ENCODE measurements around the gene MYDGF. TPM values are rescaled to one million over a fixed set of nuclear protein-coding genes. Genes with fewer than 3 reads are reported as not detected.

Gene MYDGF
- total and polyA plus RNA-seq, 12 donors, result 35.9 to 159 (median 75.5) TPM

DNA sequence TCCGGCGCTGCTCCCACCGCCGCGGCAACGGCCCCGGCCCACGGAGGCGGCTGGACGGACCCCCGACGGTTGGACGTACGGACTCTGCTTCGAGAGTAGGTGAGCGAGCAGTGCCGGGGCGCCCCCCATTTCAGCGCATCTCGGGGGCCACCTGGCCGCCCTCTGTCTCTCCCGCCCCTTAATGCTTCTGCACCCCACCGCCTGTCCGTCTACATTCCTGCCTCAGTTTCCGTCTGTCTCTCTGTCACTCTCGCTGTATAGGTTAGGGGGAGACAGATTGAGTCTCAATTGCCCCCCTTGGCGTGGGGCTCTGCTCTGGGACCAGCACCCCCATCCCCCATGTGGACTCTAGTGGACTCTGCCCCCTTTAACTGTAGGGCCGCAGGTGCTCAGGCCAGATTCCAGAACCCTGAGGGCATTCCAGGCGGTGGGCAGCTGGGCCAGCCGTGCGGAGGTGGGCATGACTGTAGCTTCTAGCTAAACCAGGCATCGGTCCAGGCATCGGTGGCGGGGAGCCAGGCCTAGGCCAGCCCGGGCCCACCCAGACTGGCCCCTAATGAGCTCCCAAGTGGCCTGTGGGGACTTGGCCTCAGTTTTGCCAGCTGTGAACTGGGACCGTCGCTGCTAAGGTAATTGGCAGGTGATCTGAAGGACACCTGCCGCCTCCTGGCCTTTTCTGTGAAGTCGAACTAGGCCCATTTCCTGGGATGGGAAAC lies 30.5 kb downstream of the MYDGF start:
- Histone ChIP-seq H3K4me1 (replicated peaks in 1 of 2) (peaks cover 10 to 24% of the 10 kb centered on the region in 2 donors), H3K9me3 (replicated peaks in 1 of 3) (no peaks in the 10 kb centered on the region), H3K27ac (peak overlapping the region in 1 of 5 donors; percentile 59), H3K27me3 (no peaks in the 10 kb centered on the region), H3K4me3 (peak overlapping the region in 3 of 4 donors; percentile 22 to 65 (median 45)), H3K36me3 (replicated peaks in 1 of 2) (no peaks in the 10 kb centered on the region)
- WGBS, 4 donors, result 1 to 11% (median 10%) methylated on average over 12 to 39 of the region's 39 CpGs
- TF ChIP-seq POLR2A (IDR thresholded peaks at IDR 0.05), result no peak
- TF ChIP-seq, protein P1, sequence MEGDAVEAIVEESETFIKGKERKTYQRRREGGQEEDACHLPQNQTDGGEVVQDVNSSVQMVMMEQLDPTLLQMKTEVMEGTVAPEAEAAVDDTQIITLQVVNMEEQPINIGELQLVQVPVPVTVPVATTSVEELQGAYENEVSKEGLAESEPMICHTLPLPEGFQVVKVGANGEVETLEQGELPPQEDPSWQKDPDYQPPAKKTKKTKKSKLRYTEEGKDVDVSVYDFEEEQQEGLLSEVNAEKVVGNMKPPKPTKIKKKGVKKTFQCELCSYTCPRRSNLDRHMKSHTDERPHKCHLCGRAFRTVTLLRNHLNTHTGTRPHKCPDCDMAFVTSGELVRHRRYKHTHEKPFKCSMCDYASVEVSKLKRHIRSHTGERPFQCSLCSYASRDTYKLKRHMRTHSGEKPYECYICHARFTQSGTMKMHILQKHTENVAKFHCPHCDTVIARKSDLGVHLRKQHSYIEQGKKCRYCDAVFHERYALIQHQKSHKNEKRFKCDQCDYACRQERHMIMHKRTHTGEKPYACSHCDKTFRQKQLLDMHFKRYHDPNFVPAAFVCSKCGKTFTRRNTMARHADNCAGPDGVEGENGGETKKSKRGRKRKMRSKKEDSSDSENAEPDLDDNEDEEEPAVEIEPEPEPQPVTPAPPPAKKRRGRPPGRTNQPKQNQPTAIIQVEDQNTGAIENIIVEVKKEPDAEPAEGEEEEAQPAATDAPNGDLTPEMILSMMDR (IDR thresholded peaks at IDR 0.05), result no peak
- peak in 4 of 7 donors; percentile 32 to 67 (median 50) for DNase-seq
- intact Hi-C loops (cut with DNase I), result loop anchor here (5.0 kb wide), 2 partner anchors 62 to 82 kb away; partner anchors contain the start of gene SEMA6B (in 1 of the 2)

- H3K36me3 ChIP-seq (replicated peaks in 1 of 2), result no peaks in the 10 kb centered on the region
- TF ChIP-seq, protein P1 (IDR thresholded peaks at IDR 0.05), result no peak
- no peak for TF ChIP-seq POLR2A (IDR thresholded peaks at IDR 0.05)
- H3K4me3 ChIP-seq, result peak within 1 kb of the TSS in 3 of 4 donors; percentile 22 to 65 (median 45)
- no peaks in the 10 kb centered on the region for H3K27me3 ChIP-seq
- 2 to 5% (median 3%) methylated on average over 21 to 49 of the region's 49 CpGs for WGBS, 4 donors
- H3K9me3 ChIP-seq (replicated peaks in 1 of 3), result no peaks in the 10 kb centered on the region
- H3K27ac ChIP-seq, result peak within 1 kb of the TSS in 3 of 5 donors; percentile 48 to 67 (median 67)
- peaks cover 10 to 24% of the 10 kb centered on the region in 2 donors for H3K4me1 ChIP-seq (replicated peaks in 1 of 2)
- intact Hi-C loops (cut with DNase I), result loop anchor here (5.0 kb wide), 2 partner anchors 62 to 82 kb away; partner anchors contain the start of gene SEMA6B (in 1 of the 2)
- DNase-seq, result peak; percentile 96 to 97 (median 97)
Observed at GRCh38 chr19:4638828-4639530, 31.2 kb downstream of the MYDGF start, which contains the start of gene TNFAIP8L1. Gene TNFAIP8L1 (plus strand): TSS chr19:4639516. CDS start chr19:4651870, 12,354 bp downstream.

GRCh38 chr19:4638317-4638716 lies 31.8 kb downstream of the MYDGF start:
- Histone ChIP-seq H3K27ac (peak overlapping the region in 2 of 5 donors; percentile 21 to 67), H3K36me3 (replicated peaks in 1 of 2) (no peaks in the 10 kb centered on the region), H3K4me3 (no peak overlapping the region), H3K9me3 (replicated peaks in 1 of 3) (no peaks in the 10 kb centered on the region), H3K27me3 (no peaks in the 10 kb centered on the region), H3K4me1 (replicated peaks in 1 of 2) (peaks cover 10 to 30% of the 10 kb centered on the region in 2 donors)
- DNase-seq, result peak in 3 of 7 donors; percentile 32 to 66 (median 42)
- intact Hi-C loops (cut with DNase I), result loop anchor here (5.0 kb wide), 2 partner anchors 61 to 81 kb away; partner anchors contain the start of gene SEMA6B (in 1 of the 2)
- TF ChIP-seq POLR2A (IDR thresholded peaks at IDR 0.05), result no peak
- TF ChIP-seq, protein P1 (IDR thresholded peaks at IDR 0.05), result peak in 1 of 6 experiments; percentile 6
- WGBS, 4 donors, result 65 to 78% (median 67%) methylated on average over 9 to 11 of the region's 11 CpGs

DNA sequence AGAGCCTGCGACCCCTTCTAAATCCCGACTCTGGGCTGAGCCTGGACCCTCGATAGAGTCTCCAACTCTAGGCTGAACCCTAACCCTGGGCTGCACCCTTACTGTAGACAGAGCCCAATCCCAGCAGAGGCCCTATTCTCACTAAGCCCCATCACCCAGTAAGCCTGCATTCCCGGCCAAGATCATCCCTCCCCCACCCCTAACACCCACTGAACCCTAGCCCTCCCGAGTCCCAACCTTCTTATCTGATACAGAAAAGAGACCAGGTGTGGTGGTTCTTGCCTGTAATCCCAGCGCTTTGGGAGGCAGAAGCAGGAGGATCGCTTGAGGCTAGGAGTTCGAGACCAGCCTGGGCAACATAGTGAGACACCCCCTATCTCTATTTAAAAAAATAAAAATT lies 33.4 kb downstream of the MYDGF start:
- Histone ChIP-seq H3K27ac (no peak overlapping the region), H3K4me1 (replicated peaks in 1 of 2) (peaks cover 10 to 30% of the 10 kb centered on the region in 2 donors), H3K4me3 (no peak overlapping the region), H3K36me3 (replicated peaks in 1 of 2) (no peaks in the 10 kb centered on the region), H3K9me3 (replicated peaks in 1 of 3) (no peaks in the 10 kb centered on the region), H3K27me3 (no peaks in the 10 kb centered on the region)
- DNase-seq, result no peak
- no peak for TF ChIP-seq POLR2A (IDR thresholded peaks at IDR 0.05)
- TF ChIP-seq, protein P1 (IDR thresholded peaks at IDR 0.05), result no peak
- 49 to 63% (median 58%) methylated on average over 6 to 8 of the region's 8 CpGs for WGBS, 4 donors
- intact Hi-C loops (cut with DNase I), result loop anchor here (5.0 kb wide), 2 partner anchors 59 to 79 kb away; partner anchors contain the start of gene SEMA6B (in 1 of the 2)

All from adrenal gland (tissue), 12 donors.